GM12878 (cell line): ENCODE results near the gene FNDC3B. TPM values are rescaled to one million over a fixed set of nuclear protein-coding genes. Genes with fewer than 3 reads are reported as not detected.

Experiments
- ATAC-seq: fragments of 200-7000 bp; cut with Tn5 transposase; 3 replicates; pipeline ENCODE4 v1.9.1; 2020; ENCODE audit warnings: mild to moderate bottlenecking, moderate library complexity
- BruUV-seq: library from RNA; stranded (reverse); fragments of 400-500 nt; replicated peaks from 2 replicates; lab custom pipeline; 2021; lab: Mats Ljungman, UMichigan
- CTCF ChIA-PET: fragments of 300-600 bp; sonication (Branson Sonifier 250); formaldehyde crosslinking; extraction: SDS; loops from one replicate; lab custom pipeline; 2021; ENCODE audit warnings: inconsistent platforms; lab: Yijun Ruan, JAX
- POLR2A ChIA-PET: fragments of 350-600 bp; formaldehyde crosslinking; extraction: SDS; loops from one replicate; lab custom pipeline; 2021; ENCODE audit warnings: inconsistent platforms; lab: Charles Lee
- RAD21 ChIA-PET: fragments of 300-600 bp; sonication (Branson Sonifier 250); formaldehyde crosslinking; loops from one replicate; lab custom pipeline; 2023; ENCODE audit warnings: antibody characterized with exemption; ENCODE audit not compliant: unreplicated experiment; lab: Charles Lee
- SMC1A ChIA-PET: fragments of 300-600 bp; sonication (Branson Sonifier 250); formaldehyde crosslinking; loops from one replicate; lab custom pipeline; 2023; ENCODE audit not compliant: unreplicated experiment, uncharacterized antibody; lab: Charles Lee
- DNase-seq: peaks from one replicate; pipeline ENCODE4 v3.0.0-alpha.2; 2011; ENCODE audit warnings: low read depth, low spot score
- FAIRE-seq: peaks from 3 replicates; lab custom pipeline; 2011; peaks lifted over from hg19 to GRCh38; lab: Jason Lieb, UNC
- H2AFZ ChIP-seq: 2 replicates; pipeline ENCODE4 v1.6.0; 2011; ENCODE audit warnings: low read depth, low read length, control low read depth; ENCODE audit not compliant: control insufficient read depth
- H3K27ac ChIP-seq: 2 replicates; pipeline ENCODE4 v1.5.1; 2011; ENCODE audit warnings: control low read depth; ENCODE audit not compliant: control insufficient read depth, insufficient read depth
- H3K27me3 ChIP-seq, 2 experiments: replicated peaks in 1 of 2; 2 replicates each; pipeline versions ENCODE4 v1.6.0 to v1.6.1; 2011; ENCODE audit warnings: low read length in 1 of 2; ENCODE audit not compliant: control insufficient read depth in 2 of 2, insufficient read depth in 2 of 2
- H3K36me3 ChIP-seq, 2 experiments: 2 replicates each; pipeline ENCODE4 v1.5.1; 2011; ENCODE audit warnings: low read length in 1 of 2; ENCODE audit not compliant: control insufficient read depth in 2 of 2, insufficient read depth in 2 of 2
- H3K4me1 ChIP-seq: 2 replicates; pipeline ENCODE4 v1.6.1; 2011; ENCODE audit warnings: mild to moderate bottlenecking, low read length, moderate library complexity, mixed read lengths; ENCODE audit not compliant: control insufficient read depth, insufficient read depth
- H3K4me2 ChIP-seq: 2 replicates; pipeline ENCODE4 v1.6.0; 2011; ENCODE audit warnings: control low read depth; ENCODE audit not compliant: control insufficient read depth, insufficient read depth
- H3K4me3 ChIP-seq: fragments of 200-600 bp; sonication (generic); 2 replicates; pipeline ENCODE4 v1.5.1; 2016
- H3K79me2 ChIP-seq: 2 replicates; pipeline ENCODE4 v1.6.0; 2011; ENCODE audit warnings: low read length; ENCODE audit not compliant: control insufficient read depth, insufficient read depth
- H3K9ac ChIP-seq: 2 replicates; pipeline ENCODE4 v1.8.0; 2011; ENCODE audit warnings: low read length, control low read depth, mixed read lengths; ENCODE audit not compliant: control insufficient read depth, insufficient read depth
- H3K9me3 ChIP-seq: replicated peaks from 3 replicates; pipeline ENCODE4 v1.5.1; 2011; ENCODE audit warnings: mild to moderate bottlenecking, low read length; ENCODE audit not compliant: control insufficient read depth, insufficient read depth
- H4K20me1 ChIP-seq: 2 replicates; pipeline ENCODE4 v1.6.0; 2011; ENCODE audit not compliant: control insufficient read depth, insufficient read depth
- EED ChIP-seq: sonication (generic); IDR thresholded peaks from 2 replicates; pipeline ENCODE4 v1.6.1; 2016; ENCODE audit warnings: antibody characterized with exemption, low read depth
- FOXK2 ChIP-seq: fragments of 450-650 bp; IDR thresholded peaks from 2 replicates; pipeline ENCODE4 v1.6.1; 2017; ENCODE audit warnings: mild to moderate bottlenecking, moderate library complexity
- IRF4 ChIP-seq: IDR thresholded peaks from 2 replicates; pipeline ENCODE4 v1.6.1; 2011; ENCODE audit warnings: low read depth, low read length
- LARP7 ChIP-seq: fragments of 450-650 bp; IDR thresholded peaks from 2 replicates; pipeline ENCODE4 v1.6.1; 2017; ENCODE audit warnings: mild to moderate bottlenecking
- RUNX3 ChIP-seq: IDR thresholded peaks from 2 replicates; pipeline ENCODE4 v1.6.1; 2012; ENCODE audit warnings: low read length, inconsistent platforms
- SREBF2 ChIP-seq: IDR thresholded peaks from 2 replicates; pipeline ENCODE4 v1.6.1; 2012; ENCODE audit warnings: mild to moderate bottlenecking, low read length
- TCF12 ChIP-seq: IDR thresholded peaks from 2 replicates; pipeline ENCODE4 v1.6.1; 2011; ENCODE audit warnings: low read depth, mild to moderate bottlenecking, low read length
- TCF7 ChIP-seq: IDR thresholded peaks from 2 replicates; pipeline ENCODE4 v1.6.1; 2014; ENCODE audit warnings: antibody characterized with exemption, borderline replicate concordance
- ZNF24 ChIP-seq: fragments of 450-650 bp; IDR thresholded peaks from 2 replicates; pipeline ENCODE4 v1.6.1; 2017; ENCODE audit warnings: antibody characterized with exemption, mild to moderate bottlenecking
- ZNF274 ChIP-seq: IDR thresholded peaks from one replicate; pipeline ENCODE4 v1.8.0; 2011; ENCODE audit not compliant: insufficient read length, insufficient read depth
- WGBS: methylation state at CpG from one replicate; pipeline ENCODE4 v1.1.6; 2016; ENCODE audit warnings: low lambda C conversion rate; ENCODE audit not compliant: insufficient replicate concordance, insufficient coverage; ENCODE audit errors: missing lambda C conversion rate; 5-methylcytosine and 5-hydroxymethylcytosine counted together
- in situ Hi-C: fragments of 300-500 bp; cut with MboI; formaldehyde crosslinking; loops from 9 replicates; pipeline ENCODE4 v1.14.3; 2018; ENCODE audit warnings: mixed read lengths
- intact Hi-C: fragments of 100-400 bp; cut with micrococcal nuclease; formaldehyde crosslinking; loops from one replicate; pipeline ENCODE4 v1.14.2; 2022; ENCODE audit not compliant: unreplicated experiment
- polyA plus RNA-seq, 11 experiments: library from polyadenylated mRNA; depleted of rRNA in 4 of 11; unstranded in 6 of 11; stranded (reverse) in 5 of 11; fragments of >200 nt; fragmentation: Nextera tagmentation in 4 of 11; fragmentation: Illumina TruSeq in 1 of 11; extraction: Ambion mirVana in 4 of 11; extraction: Trizol in 1 of 11; gene quantifications; 1 replicate in 1 of 11; 2 replicates in 10 of 11; pipeline versions ENCODE4 v1.2.1 to v1.2.3, GENCODE V29; 2011 to 2016; ENCODE audit warnings: inconsistent platforms in 2 of 11, missing spikeins in 2 of 11, low read depth in 1 of 11
- total RNA-seq, 4 experiments: library from RNA; depleted of rRNA in 3 of 4; stranded (reverse); fragments of >200 nt in 3 of 4; fragmentation: Illumina TruSeq in 1 of 4; extraction: Trizol in 1 of 4; gene quantifications; 2 replicates each; pipeline versions ENCODE4 v1.2.1 to v1.2.3, GENCODE V29; 2013 to 2021
- TF ChIP-seq, protein P1 (sequence below): fragments of 450-650 bp; IDR thresholded peaks from 2 replicates; pipeline ENCODE4 v1.6.1; 2017; ENCODE audit warnings: mild to moderate bottlenecking, low read depth, inconsistent platforms; ENCODE audit not compliant: poor library complexity, severe bottlenecking
- TF ChIP-seq, protein P2 (sequence below): fragments of 450-650 bp; IDR thresholded peaks from 2 replicates; pipeline ENCODE4 v1.6.1; 2014; ENCODE audit warnings: mild to moderate bottlenecking
- TF ChIP-seq, protein P3 (sequence below): fragments of 450-650 bp; IDR thresholded peaks from 2 replicates; pipeline ENCODE4 v1.6.1; 2016; ENCODE audit warnings: mild to moderate bottlenecking
- TF ChIP-seq, protein P4 (sequence below): IDR thresholded peaks from 2 replicates; pipeline ENCODE4 v1.6.1; 2011; ENCODE audit warnings: low read depth, mild to moderate bottlenecking, low read length, moderate library complexity, borderline replicate concordance; ENCODE audit errors: extremely low read depth
- TF ChIP-seq, protein P5 (sequence below): fragments of 450-650 bp; IDR thresholded peaks from 2 replicates; pipeline ENCODE4 v1.6.1; 2016; ENCODE audit warnings: mild to moderate bottlenecking
- TF ChIP-seq, protein P6 (sequence below): IDR thresholded peaks from 2 replicates; pipeline ENCODE4 v1.6.1; 2011; ENCODE audit warnings: low read depth, low read length, improper control_type of control experiment, borderline replicate concordance

Gene FNDC3B
- total and polyA plus RNA-seq, 10 of the 15 experiments (the other 5 are each of a cell fraction or from before 2014, with no cell fraction given) = 7.9 to 35.0 (median 18.5) TPM

DNA sequence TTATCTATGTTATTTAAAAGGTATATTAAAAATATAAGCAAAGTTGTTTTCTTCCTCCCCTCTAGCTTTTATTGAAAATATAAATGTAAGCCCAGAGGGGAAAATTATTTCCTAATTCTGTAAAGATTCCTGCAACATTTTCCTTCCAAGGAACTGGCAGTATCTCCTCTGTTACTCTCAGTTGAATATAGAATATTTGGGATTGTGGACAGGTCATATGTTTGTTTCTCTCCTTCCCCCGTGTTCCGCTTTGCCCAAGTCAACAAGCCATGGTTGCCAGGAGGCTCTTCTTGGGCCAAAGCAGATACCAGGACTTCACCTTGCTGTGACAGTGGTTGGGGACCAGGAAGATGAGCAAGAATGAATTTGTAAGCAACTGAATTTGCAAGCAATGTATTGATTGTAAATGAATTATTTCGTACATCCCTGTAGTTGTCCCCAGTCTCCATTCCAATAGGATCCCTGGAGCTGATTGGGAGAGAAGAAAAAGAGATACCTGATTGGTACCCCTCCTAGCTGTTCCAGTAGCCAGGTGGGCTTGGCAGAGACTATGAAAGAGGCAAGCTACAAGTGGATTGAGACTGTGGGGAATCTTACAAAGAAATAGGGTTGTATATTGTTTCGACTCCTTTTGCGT lies 130.8 kb downstream of the FNDC3B start:
- H3K79me2 ChIP-seq = peaks cover 25% of the 10 kb centered on the region
- BruUV-seq = no TSS peak
- FAIRE-seq (peak; percentile 31), DNase-seq (no peak)
- RAD21 ChIA-PET = interaction anchor here (0.5 to 2.0 kb wide), 12 partner anchors 9 to 151 kb away, joined by 3 to 6 read pairs (median 4); no protein-coding TSS in a partner anchor
- SMC1A ChIA-PET = interaction anchor here (0.6 to 23.2 kb wide), 16 partner anchors 8 to 135 kb away, joined by 3 to 441 read pairs (median 4); no protein-coding TSS in a partner anchor
- H3K4me1 ChIP-seq = peaks cover 30% of the 10 kb centered on the region
- TF ChIP-seq RUNX3 = no peak
- TF ChIP-seq EED = no peak
- TF ChIP-seq, protein P1, sequence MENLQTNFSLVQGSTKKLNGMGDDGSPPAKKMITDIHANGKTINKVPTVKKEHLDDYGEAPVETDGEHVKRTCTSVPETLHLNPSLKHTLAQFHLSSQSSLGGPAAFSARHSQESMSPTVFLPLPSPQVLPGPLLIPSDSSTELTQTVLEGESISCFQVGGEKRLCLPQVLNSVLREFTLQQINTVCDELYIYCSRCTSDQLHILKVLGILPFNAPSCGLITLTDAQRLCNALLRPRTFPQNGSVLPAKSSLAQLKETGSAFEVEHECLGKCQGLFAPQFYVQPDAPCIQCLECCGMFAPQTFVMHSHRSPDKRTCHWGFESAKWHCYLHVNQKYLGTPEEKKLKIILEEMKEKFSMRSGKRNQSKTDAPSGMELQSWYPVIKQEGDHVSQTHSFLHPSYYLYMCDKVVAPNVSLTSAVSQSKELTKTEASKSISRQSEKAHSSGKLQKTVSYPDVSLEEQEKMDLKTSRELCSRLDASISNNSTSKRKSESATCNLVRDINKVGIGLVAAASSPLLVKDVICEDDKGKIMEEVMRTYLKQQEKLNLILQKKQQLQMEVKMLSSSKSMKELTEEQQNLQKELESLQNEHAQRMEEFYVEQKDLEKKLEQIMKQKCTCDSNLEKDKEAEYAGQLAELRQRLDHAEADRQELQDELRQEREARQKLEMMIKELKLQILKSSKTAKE = no peak
- TF ChIP-seq TCF7 = no peak
- TF ChIP-seq ZNF274 = no peak
- TF ChIP-seq, protein P2, sequence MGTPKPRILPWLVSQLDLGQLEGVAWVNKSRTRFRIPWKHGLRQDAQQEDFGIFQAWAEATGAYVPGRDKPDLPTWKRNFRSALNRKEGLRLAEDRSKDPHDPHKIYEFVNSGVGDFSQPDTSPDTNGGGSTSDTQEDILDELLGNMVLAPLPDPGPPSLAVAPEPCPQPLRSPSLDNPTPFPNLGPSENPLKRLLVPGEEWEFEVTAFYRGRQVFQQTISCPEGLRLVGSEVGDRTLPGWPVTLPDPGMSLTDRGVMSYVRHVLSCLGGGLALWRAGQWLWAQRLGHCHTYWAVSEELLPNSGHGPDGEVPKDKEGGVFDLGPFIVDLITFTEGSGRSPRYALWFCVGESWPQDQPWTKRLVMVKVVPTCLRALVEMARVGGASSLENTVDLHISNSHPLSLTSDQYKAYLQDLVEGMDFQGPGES = no peak
- TF ChIP-seq LARP7 = no peak
- TF ChIP-seq TCF12 = no peak
- no peak for TF ChIP-seq IRF4
- TF ChIP-seq, protein P3, sequence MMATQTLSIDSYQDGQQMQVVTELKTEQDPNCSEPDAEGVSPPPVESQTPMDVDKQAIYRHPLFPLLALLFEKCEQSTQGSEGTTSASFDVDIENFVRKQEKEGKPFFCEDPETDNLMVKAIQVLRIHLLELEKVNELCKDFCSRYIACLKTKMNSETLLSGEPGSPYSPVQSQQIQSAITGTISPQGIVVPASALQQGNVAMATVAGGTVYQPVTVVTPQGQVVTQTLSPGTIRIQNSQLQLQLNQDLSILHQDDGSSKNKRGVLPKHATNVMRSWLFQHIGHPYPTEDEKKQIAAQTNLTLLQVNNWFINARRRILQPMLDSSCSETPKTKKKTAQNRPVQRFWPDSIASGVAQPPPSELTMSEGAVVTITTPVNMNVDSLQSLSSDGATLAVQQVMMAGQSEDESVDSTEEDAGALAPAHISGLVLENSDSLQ = no peak
- TF ChIP-seq, protein P4, sequence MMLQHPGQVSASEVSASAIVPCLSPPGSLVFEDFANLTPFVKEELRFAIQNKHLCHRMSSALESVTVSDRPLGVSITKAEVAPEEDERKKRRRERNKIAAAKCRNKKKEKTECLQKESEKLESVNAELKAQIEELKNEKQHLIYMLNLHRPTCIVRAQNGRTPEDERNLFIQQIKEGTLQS = no peak
- no peak for TF ChIP-seq SREBF2
- TF ChIP-seq, protein P5, sequence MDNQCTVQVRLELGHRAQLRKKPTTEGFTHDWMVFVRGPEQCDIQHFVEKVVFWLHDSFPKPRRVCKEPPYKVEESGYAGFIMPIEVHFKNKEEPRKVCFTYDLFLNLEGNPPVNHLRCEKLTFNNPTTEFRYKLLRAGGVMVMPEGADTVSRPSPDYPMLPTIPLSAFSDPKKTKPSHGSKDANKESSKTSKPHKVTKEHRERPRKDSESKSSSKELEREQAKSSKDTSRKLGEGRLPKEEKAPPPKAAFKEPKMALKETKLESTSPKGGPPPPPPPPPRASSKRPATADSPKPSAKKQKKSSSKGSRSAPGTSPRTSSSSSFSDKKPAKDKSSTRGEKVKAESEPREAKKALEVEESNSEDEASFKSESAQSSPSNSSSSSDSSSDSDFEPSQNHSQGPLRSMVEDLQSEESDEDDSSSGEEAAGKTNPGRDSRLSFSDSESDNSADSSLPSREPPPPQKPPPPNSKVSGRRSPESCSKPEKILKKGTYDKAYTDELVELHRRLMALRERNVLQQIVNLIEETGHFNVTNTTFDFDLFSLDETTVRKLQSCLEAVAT = no peak
- TF ChIP-seq, protein P6, sequence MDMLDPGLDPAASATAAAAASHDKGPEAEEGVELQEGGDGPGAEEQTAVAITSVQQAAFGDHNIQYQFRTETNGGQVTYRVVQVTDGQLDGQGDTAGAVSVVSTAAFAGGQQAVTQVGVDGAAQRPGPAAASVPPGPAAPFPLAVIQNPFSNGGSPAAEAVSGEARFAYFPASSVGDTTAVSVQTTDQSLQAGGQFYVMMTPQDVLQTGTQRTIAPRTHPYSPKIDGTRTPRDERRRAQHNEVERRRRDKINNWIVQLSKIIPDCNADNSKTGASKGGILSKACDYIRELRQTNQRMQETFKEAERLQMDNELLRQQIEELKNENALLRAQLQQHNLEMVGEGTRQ = no peak
- TF ChIP-seq FOXK2 = no peak
- no peak for TF ChIP-seq ZNF24
- TF ChIP-seq, all 136 proteins: peak for 0
- intact Hi-C loops = no loop called here
- Histone ChIP-seq H4K20me1 (no peaks in the 10 kb centered on the region), H3K36me3 (peaks cover 4 to 11% of the 10 kb centered on the region in 2 experiments; a peak in 3 of 4 replicates), H3K9ac (no peak overlapping the region), H3K4me2 (0 out of 2 replicates have a peak overlapping the region, but pooled peaks have one; percentile 18), H2AFZ (no peak overlapping the region), H3K4me3 (no peak overlapping the region), H3K27ac (no peak overlapping the region), H3K27me3 (no peaks in the 10 kb centered on the region), H3K9me3 (no peaks in the 10 kb centered on the region)
- in situ Hi-C loops = no loop called here
- ChIA-PET POLR2A (interaction anchor here (0.6 to 1.1 kb wide), 5 partner anchors 8 to 132 kb away, joined by 3 to 8 read pairs (median 3); no protein-coding TSS in a partner anchor), CTCF (interaction anchor here (0.8 to 1.5 kb wide), 4 partner anchors 9 to 106 kb away, joined by 3 to 7 read pairs (median 5); no protein-coding TSS in a partner anchor)
- no peak for ATAC-seq
- WGBS = 95% methylated on average over 5 of the region's 5 CpGs
